GM12801 (cell line): Measurements from ENCODE around the gene NPY.

ENCODE experiments used
- TF ChIP-seq, protein P1 (sequence below): IDR thresholded peaks from one replicate; pipeline ENCODE4 v1.5.1; 2011; ENCODE audit warnings: control low read depth; ENCODE audit not compliant: insufficient read length; ENCODE audit errors: extremely low read depth

The NPY gene

DNA sequence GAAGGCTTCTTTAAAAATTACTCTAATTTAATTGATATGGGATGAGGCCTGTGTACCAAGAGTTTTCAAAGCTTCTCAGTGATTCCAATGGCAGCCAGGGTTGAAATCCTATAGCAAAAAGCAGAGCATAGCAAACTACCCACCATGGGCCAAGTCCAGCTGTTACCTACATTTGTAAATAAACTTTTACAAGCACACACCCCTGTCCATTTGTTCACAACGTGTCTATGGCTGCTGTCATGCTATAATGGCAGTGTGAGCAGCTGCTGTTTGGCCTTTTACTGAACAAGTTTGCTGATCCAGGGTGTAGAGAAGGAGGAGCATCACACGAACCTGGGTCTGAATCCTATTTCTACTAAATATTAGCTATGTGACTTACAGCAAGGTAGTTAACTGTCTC lies 50.0 kb downstream of the NPY start:
- TF ChIP-seq, protein P1, sequence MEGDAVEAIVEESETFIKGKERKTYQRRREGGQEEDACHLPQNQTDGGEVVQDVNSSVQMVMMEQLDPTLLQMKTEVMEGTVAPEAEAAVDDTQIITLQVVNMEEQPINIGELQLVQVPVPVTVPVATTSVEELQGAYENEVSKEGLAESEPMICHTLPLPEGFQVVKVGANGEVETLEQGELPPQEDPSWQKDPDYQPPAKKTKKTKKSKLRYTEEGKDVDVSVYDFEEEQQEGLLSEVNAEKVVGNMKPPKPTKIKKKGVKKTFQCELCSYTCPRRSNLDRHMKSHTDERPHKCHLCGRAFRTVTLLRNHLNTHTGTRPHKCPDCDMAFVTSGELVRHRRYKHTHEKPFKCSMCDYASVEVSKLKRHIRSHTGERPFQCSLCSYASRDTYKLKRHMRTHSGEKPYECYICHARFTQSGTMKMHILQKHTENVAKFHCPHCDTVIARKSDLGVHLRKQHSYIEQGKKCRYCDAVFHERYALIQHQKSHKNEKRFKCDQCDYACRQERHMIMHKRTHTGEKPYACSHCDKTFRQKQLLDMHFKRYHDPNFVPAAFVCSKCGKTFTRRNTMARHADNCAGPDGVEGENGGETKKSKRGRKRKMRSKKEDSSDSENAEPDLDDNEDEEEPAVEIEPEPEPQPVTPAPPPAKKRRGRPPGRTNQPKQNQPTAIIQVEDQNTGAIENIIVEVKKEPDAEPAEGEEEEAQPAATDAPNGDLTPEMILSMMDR = no peak

DNA sequence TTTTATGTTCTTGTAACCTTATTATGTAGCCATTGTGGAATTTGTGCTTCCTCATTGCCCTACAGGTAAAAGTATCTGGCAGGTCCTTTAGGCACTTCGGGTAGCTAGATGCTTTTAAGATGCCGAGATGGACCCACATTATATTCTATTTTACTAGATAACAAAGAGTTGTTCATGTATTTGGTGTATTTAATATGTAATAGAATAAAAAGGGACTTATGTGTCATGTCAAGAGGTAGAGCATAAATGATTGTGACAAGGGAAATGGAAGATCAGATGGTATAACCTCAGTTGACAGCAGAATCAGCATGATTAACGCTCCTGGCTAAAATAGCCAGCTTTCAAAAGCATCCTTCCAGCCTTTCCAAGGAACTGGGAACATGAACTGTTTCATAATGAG lies 50.6 kb downstream of the NPY start:
- TF ChIP-seq, protein P1 = no peak

DNA sequence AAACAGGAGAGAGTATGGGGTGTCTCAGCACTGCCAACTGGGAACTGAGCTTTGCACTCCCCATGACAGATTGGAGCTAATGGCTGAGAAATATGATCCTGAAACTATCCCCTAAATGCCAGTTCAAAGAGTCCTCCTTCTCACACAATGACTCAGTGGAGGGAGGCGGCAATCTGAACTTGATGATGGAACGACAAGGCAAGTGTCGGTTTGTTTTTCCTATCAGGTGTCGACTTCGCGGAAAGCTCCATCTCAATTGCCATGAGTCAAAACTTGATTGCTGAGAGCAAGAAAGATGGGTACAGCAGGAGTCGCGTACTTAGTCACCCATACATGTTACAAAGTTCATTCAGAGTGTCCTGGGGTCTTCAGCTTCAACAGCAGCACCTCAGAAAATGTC lies 52.5 kb downstream of the NPY start:
- TF ChIP-seq, protein P1 = no peak

DNA sequence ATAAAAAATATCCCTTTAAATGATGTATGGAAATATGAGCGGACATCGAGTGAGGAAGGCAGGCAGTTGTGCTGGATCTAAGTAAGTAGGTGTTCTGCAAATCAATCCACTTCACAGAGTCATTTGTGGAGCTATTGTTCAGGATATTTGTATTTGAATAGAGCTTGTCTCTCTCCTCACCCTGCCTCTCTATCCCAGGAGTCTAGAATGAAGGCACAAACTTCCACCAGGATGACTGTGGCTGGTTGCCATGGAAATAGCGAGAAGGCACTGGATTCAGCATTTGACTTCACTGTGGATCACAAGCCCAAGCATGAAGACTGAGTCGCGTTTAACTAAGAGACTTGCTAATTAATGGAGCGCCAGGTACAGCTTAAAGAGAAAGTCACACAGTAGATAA lies 53.2 kb downstream of the NPY start:
- TF ChIP-seq, protein P1 = no peak

DNA sequence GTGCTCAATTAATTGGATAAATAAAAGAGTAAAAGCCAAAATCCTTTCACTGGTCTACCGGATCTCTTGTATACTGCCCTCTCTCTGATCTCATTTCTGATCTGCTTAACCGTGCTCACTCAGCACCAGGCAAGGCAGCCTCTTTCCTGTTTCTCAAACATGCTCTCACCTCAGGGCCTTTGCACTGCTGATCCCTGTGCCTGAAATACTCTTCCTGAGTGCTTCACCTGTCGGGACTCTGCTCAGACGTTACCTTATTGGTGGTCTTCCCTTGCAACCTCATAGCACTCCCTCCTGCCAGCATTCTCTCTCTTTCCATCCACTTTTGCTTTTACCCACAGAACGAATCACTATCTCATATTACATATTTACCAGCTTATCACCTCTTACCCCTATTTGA lies 55.6 kb downstream of the NPY start:
- TF ChIP-seq, protein P1 = no peak

DNA sequence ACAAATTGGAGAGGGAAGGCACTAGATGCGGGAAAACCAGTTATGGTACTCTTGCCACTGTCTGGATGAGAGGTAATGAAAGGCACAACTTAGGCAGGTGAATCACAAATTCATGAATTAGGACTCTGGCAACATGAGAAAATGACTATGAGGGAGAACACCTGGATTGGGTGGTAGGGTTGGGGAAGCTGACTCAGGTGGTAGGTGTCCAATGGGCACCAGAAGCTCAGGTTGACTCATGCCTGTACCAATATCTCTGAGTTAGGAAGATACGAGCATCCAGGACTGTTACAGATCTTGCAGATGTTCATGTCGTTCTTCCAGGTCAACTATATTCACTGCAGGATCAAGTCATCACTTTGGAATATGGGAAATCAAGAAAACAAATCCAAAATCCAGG lies 56.7 kb downstream of the NPY start:
- TF ChIP-seq, protein P1 = no peak
